ENCODE results near the gene USP7.
"Not testable (repeated sequence)": the region's sequence is repeated elsewhere in the genome, so short reads cannot be mapped to it uniquely, and the experiment has no call there.

USP7 gene

DNA sequence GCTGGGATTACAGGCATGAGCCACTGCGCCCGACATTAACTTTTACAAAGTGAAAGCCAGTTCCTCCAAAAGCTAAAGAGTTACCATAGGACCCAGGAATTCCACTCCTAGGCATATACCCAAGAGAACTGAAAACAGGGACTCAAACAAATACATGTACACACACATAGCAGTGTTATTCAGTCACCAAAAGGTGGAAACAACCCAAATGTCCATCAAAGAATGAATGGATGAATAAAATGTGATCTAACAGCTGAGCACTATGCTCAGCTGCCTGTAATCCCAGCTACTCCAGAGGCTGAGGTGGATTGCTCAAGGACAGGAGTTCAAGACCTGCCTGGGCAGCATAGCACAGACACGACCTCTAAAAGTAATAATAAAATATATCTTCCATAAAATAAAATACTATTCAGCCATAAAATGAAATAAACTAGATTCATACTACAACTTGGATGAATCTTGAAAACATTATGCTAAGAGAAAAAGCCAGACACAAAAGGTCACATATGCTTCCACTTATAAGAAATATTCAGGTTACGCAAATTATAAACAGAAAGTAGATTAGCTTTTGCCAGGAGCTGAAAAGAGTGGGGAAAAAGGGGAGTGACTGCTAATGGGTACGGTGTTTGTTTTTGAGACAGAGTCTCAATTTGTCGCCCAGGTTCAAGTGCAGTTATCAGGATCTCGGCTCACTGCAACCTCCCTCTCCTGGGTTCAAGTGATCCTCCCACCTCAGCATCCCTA is 9.3 kb upstream of the USP7 start:
- DNase-seq = no peak

DNA sequence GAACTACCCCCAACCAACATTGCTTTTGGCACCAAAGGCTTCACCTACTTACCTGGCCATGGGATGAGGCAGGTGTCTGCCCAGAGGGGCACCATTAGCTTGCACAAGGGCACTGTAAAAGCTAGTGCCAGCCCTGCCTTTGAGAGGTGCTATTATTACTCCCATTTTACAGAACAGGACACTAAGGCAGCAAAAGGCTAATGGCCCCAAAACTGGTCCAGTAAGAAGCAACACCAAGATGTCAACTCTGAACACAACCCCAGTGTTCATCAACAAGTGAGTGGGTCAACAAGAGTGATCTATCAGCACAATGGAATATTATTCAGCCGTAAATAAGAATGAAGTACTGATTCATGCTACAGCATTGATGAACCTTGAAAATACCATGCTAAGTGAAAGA is 7.7 kb upstream of the USP7 start:
- DNase-seq = no peak

DNA sequence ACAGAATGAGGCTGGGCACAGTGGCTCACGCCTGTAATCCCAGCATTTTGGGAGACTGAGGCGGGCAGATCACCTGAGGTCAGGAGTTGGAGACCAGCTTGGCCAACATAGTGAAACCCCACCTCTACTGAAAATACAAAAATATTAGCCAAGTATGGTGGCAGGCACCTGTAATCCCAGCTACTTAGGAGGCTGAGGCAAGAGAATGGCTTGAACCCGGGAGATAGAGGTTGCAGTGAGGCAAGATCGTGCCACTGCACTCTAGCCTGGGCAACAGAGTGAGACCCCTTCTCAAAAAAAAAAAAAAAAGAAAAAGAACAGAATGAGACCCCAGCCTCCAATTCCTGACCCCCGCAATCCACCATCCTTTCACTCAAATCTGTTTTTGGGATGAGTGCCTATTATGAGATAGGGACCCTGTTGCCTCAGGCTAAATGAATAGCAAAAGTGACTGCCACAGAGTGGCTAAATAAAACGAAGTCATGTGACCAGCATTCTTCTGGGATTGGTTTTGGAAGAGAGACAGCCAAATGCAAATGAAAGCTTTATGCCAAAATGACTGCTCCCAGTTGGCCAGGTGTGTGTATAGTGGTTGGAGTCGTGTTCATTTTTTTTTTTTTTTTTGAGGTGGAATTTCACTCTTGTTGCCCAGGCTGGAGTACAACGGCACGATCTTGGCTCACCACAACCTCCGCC is 5.6 kb upstream of the USP7 start:
- not testable (repeated sequence) for DNase-seq

DNA sequence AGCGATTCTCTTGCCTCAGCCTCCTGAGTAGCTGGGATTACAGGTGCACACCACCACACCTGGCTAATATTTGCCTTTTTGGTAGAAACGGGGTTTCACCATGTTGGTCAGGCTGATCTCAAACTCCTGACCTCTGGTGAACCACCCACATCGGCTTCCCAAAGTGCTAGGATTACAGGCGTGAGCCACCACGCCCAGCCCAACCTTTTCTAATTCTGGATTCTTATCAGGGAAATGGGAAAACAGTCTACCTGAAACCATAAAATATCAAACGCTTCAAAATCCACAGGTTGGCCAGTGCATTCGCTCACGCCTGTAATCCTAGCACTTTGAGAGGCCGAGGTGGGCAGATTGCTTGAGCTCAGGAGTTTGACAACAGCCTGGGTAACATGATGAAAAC is 4.3 kb upstream of the USP7 start:
- DNase-seq = not testable (repeated sequence)

DNA sequence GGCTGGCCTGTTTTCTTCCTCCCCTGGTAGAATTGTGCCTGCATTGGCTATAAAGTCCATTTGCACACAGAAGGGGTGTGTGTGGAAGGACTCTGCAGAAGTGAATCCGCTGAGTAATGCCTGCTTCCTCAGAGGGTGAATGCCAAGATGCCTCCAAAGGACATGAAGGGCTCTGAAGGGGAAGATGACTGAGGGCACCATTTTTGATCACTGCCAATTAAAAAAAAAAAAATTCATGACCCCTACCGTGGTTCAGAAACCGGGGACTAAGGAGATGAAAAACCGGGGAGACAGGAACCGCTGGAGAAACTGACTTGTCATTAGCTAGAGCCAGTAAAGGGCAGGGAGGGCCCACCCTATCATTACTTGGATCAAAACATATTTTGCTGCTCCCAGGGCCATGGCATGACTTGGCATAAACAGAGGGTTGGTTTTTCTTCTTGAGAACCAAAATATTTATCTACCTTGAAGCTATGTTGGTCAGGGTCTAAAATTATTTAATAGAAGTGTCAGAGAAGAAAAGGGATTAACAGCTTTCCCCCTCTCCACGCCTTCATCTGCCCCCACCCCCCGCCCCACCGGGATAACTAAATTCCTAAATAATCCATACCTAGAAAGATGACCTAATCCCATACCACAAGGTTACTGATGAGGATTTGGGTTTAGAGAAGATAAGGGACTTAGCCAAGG is 3.6 kb upstream of the USP7 start:
- DNase-seq = no peak

DNA sequence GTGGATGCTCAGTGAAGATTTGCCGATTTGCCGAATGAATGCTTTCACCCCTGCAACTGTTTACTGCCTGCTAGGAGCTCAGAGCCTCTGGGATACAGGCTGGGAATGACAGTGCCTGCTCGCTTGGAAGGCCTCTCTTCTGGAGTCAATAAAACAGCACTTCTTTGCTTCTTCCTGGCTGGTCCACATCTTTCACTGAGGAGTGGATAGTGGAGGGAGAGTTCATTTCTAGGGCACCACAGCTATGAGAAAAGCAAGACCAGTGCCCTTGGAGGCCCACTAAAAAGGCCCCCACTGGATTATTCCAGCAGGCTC is 3.1 kb upstream of the USP7 start:
- DNase-seq = no peak

DNA sequence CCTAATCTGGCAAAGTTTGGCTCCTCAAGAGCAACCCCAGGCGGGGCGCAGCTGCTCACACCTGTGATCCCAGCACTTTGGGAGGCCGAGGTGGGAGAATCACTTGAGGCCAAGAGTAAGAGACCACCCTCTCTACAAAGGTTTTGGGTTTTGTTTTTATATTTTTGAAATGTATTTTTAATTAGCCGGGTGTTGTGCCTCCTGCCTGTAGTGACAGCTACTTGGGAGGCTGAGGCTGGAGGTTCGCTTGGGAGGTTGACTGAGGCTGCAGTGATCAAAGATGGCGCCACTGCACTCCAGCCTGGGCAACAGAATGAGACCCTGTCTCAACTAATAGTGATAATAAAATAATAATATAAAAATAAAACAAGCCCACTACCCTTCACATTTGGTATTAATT is 756 bp upstream of the USP7 start:
- DNase-seq = no peak

DNA sequence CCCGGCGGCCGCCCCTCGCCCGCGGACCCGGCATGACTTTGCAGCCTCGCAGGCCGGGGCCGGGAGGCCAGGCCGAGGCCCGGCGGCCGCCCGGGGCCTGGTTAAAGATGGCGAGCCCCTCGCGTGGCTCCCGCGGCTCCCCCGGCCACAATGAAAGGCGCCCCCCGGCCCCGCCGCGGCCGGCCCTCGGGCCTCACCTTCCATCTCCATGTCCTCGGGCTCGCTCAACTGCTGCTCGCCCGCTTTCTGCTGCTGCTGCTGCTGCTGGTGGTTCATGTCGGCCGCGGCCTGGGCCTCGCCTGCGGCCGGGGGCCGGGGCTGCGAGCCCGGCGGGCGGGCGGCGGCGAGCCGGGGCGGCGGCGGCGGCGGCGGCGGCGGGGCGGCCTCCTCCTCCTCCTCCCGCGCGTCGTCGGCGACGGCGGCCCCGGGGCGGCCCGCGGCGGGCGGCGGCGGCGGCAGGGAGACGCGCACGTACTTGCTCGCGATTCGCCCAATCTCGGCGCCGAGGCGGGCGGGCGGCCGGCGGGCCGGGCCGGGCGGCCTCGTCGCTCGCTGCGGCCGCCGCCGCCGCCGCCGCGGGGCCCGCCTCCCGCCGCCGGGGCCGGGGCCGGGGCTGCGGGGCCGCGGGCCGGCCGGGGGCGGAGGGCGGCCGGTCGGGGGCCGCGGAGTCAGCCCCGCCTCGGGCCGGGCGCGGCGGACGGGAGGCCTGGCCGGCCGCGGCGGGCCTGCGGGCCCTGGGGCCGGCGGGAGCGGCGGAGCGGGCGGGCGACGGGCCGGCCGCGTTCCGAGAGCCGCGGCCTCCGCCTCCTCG is 491 bp downstream of the USP7 start:
- DNase-seq = no peak

DNA sequence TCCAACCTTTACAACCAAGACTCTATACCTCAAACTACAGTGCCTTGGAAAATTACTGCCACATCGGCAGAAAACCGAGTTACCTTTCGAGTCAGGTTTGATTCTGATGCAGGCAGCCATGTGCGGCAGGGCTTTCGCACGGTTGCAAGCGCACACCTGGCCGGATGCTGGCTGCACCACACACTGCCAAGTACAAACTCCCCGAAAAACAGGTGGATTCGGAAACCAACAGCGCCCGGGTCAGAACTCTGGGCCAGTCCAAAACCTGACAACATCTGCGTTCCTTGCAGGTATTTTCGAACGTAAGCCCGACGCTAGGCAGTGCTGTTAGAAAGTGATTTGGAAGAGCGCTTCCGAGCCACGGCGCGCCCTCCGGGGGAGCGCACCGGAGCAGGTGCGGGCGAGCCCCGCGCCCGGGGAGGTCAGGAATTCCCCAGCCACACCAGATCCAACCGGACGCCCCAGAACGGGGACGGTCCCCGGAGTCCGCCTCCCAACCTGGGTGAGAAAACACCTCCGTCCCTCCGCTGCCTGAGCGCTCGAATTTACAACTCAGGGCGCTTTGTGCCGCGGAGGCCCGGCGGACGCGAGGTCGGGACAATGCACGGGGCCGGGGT is 1.2 kb downstream of the USP7 start:
- no peak for DNase-seq

DNA sequence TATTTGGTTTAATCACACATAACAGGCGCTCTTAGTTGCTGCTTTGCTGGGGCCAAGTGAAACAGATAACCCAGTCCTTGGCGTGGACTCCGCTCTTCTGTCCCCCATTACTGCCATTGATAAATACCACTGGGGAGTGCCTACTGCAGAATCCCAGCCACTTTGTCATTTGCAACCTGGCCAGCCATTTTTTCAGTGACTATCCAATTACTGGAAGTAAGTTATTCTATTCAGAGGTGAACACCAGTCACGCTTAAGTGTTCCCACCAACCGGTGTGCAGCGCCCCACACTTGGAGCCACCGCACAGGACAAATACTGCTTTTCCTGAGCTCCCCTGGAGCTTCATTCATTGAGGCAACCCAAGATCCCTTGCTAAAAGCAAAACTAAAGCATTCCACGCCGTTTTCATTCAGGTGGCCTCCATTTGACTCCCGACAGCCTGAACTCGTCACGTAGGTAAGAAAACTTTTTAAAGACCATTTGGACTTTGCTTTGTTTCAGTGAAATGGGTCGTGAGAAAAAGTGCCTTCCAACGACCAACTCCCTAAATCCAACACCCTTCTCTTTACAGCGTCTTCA is 1.8 kb downstream of the USP7 start:
- DNase-seq = no peak

DNA sequence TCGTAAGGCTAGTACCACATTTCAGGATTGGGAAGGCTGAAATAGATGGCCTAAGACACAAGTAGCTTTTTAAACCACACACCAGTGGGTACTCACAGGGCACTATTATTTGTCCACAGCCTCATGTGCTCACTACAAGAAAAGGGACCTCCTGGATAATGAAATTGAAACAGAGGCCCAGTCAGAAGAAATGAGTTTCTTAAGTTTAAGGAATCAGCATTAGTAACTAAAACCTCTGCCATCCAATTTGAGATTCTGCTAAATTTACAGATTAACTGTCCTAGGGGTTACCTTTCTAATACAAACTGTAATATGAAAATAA is 3.0 kb downstream of the USP7 start:
- no peak for DNase-seq

DNA sequence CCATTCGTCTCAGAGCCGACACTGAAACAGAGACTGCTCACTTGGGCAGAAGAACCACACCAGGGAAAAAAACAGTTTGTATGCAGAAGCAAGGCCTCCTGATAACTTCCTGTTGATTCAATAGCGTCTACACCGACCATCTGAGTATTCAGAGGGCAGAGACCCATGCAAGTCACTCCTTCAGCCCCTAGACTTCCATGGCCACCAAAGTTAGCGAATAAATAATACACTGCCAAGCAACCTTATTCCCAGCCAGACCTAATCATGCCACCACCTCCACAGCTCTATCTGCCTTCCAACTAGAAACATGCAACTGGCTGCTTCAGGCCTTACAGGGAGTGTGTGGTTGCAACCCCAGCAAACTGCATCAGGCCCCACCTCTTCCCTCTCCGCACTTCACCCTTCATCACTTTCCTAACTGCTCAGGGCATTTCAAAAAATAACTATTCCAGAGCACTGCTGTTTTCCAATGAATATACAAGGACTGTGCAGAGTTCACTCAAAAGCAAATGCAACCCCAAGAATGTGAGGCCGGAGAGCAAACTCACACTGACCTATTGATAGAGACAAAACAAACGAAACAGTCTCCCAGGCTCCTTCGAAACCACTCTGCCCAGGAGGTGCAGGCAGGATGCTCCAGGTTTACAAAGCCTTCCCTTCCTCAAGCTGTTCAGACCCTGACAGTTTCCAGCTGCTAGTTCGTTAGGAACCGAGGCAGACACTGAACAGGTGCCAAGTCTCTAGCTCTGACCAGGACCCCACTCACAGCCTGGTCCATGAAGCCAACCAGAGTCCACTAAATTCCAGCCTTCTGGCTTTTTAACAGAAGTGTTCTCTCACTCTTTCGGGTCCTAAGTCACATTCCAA is 3.6 kb downstream of the USP7 start:
- no peak for DNase-seq

DNA sequence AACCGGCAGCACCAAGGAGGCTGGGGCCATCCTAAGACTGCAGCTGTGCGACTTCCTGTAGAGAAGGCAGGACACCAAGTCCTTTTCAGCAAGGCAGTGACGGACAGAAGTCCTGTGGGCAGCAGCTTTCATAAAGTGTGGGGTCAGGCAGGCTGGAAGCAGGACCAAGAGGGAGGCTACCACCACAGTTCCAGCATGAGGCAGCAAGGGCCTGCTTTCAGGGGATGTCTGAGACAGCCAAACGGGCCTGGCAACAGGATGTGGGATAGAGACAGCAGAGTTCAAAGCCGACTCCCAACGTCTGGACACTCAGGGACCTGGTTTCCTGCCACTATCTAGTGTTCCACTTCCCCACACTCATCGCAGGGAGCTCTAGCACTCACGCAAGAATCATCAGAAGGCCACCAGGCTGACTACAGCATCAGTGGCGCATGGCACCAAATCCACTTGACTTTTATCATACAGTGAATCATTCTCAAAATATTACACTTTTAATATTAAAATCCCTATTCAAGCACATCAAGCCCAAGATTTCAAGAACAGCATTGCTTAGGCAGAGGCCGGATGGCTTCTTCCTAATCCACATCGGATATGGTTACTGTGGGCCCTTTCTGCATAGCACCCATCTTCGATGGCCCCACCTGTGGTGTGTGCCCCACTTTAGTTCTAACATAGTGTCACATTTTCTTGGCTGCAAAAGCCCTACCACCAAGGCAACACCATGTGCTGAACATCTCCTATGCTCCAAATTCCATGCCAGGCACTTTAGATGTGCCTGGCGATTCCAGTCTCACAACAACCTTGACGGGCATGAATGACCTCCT is 5.2 kb downstream of the USP7 start:
- no peak for DNase-seq

DNA sequence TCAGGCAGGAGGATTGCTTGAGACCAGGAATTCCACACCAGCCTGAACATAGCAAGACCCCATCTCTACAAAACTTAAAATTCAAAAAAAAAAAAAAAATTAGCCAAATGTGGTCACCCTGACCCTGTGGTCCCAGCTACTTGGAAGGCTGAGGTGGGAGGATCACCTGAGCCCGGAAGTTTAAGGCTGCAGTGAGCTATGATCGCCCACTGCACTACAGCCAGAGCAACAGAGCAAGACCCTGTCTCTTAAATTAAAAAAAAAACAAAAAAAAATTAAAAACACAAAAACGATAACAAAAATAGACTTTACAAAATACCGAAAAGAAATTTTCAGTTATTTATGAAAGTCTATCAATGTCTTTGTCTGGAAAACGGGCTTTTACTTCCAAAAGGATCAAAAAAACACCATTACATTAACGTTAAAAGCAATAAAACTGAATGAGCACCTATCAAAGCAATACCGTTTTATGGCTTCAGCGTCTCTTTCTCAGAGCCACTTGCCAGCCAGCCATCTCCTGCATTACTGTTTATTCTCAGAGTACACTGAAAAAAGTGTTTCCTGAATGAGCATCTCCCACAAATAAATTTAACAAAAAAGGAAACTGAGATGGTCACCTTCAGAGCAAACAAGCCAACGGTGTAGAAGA is 6.1 kb downstream of the USP7 start:
- DNase-seq = no peak

DNA sequence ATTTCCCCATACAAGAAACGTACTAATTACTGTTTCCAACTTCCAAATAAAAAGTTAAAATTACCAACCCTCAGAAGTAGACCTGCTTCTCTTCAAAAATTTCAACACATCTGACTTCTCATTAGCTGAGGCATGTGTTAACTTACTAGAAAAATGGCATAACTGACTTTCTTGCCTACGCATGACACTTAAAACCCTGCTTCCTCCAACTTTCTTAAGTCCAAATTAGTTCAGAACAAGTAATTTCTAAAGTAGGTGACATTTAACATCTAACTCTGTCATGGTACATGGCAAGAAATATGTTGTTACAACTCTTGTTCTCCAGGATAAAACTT is 6.7 kb downstream of the USP7 start:
- no peak for DNase-seq

DNA sequence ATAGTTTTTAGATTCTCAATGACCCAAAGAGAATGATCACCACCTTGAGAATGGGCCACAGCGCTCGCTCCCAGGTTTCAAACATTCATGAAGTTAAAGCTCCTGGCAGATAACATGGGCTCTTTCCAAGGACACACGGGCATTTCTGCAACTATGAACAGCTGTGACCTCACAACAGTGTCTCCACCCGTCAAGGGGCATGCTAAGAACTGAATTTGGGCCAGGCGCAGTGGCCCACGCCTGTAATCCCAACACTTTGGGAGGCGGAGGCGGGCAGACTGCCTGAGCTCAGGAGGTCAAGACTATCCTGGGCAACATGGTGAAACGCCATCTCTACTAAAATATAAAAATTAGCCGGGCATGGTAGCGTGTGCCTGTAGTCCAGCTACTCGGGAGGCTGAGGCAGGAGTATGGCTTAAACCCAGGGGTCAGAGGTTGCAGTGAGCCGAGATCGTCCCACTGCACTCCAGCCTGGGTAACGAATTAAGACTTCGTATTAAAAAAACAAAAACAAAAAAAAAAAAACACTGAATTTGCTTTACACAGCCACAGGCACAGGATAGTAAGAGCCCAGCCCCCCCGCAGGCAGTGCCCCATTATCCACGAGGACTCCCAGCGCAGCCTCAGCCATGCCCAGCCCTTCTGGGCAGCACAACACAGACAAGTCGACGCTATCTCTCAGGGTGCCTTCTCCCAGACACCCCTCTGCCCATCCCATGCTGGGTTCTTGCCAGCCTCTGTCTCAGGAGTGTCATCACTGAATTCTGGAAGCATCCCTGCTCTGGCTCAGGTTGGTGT is 7.2 kb downstream of the USP7 start:
- no peak for DNase-seq

DNA sequence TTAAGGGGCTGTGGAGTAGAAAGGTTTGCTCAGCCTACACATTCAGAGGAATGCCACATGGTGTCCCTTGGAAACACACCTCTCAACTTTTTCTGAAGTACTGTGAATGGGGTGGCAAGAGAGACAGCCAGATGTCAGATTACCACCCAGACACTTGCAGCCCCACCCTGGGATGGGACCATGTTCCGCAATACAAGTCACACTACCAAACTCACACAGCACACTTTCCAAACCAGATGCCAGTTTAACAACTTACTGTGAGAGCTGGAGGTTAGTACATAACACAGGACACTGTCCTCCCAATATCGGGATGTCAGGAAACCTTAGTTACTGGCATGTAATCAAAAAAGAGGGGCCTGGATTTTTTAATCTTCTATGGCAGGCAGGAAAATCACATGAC is 7.9 kb downstream of the USP7 start:
- DNase-seq = no peak

DNA sequence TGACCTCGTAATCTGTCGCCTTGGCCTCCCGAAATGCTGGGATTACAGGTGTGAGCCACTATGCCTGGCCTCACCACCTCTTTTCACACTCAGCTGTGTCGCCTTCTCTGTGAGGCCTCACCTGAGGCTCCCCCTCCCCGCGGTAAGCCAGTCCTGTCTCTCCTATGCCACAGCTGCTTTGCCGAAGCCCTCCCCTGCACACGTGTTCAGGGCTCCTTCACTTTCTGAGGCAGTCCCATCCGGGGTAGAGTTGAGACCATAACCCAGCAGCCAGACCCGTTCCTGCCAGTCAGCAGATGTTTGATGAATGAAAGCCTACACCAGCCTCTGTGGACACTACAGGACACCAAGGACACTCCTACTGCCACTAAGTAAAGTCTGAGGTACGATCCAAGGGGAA is 10.6 kb downstream of the USP7 start:
- no peak for DNase-seq

DNA sequence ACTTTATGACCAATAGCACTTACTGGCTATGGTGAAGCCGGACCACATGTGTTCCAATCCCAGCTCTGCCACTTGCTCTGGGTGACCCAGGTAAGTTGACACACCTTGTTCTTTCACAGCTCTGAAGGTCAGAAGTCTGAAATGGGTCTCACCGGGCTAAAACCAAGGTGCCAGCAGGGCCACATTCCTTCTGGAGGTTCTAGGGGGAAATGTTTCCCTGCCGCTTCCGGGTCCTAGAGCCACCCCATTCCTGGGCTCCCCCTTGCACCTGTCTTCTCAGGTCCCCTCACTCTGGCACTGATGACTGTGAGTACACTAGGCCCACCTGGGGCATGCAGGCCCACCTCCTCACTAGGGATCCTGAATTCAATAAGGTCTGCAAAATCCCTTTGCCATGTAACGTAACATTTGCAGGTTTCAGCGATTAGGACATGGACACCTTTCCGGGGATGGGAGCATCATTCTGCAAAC is 11.4 kb downstream of the USP7 start:
- no peak for DNase-seq

Data from NCI-H510A (cell line).